Measurements from ENCODE around the gene MLX. TPM values are rescaled to one million over a fixed set of nuclear protein-coding genes. Genes with fewer than 3 reads are reported as not detected.
"Not testable (repeated sequence)": the region's sequence is repeated elsewhere in the genome, so short reads cannot be mapped to it uniquely, and the experiment has no call there.

Gene MLX
- total RNA-seq, 1 donor from 2014 or later: 62.5 TPM

DNA sequence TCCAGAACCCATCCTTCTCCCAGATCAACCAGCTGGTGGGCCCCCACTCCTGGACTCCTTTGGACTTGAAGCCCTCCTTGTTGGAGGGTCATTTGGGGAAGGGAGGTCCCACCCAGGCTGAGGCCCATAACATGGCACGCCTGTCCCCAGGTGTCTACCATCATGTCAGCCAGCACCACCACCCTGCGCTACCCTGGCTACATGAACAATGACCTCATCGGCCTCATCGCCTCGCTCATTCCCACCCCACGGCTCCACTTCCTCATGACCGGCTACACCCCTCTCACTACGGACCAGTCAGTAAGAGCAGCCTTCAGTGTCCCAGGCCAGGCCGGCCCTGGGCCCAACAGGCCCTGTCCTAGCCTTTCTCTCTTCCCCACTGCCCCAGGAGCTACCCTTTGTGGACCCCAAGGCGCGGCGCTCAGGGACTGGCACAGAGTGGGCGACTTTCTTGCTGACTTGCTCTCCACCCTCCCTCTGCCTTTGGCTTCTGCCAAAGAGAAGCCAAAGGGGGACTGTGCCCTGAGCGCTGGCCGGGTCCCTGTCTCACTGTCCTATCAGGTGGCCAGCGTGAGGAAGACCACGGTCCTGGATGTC is 46.9 kb downstream of the MLX start:
- Mint-ChIP-seq H3K27ac (ENCODE audit: unreplicated experiment) (no peak overlapping the region), H3K36me3 (ENCODE audit: unreplicated experiment) (peaks cover 5% of the 10 kb centered on the region), H3K27me3 (ENCODE audit: unreplicated experiment) (peaks cover 3% of the 10 kb centered on the region), H3K4me3 (ENCODE audit: unreplicated experiment) (no peak overlapping the region), H3K4me1 (ENCODE audit: low read depth, unreplicated experiment) (peaks cover 4% of the 10 kb centered on the region), H3K9me3 (ENCODE audit: unreplicated experiment) (peaks cover 2% of the 10 kb centered on the region)
- no peak for DNase-seq
- TF ChIP-seq, protein P1, sequence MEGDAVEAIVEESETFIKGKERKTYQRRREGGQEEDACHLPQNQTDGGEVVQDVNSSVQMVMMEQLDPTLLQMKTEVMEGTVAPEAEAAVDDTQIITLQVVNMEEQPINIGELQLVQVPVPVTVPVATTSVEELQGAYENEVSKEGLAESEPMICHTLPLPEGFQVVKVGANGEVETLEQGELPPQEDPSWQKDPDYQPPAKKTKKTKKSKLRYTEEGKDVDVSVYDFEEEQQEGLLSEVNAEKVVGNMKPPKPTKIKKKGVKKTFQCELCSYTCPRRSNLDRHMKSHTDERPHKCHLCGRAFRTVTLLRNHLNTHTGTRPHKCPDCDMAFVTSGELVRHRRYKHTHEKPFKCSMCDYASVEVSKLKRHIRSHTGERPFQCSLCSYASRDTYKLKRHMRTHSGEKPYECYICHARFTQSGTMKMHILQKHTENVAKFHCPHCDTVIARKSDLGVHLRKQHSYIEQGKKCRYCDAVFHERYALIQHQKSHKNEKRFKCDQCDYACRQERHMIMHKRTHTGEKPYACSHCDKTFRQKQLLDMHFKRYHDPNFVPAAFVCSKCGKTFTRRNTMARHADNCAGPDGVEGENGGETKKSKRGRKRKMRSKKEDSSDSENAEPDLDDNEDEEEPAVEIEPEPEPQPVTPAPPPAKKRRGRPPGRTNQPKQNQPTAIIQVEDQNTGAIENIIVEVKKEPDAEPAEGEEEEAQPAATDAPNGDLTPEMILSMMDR (IDR thresholded peaks at IDR 0.05; ENCODE audit: partially characterized antibody, unreplicated experiment): no peak

DNA sequence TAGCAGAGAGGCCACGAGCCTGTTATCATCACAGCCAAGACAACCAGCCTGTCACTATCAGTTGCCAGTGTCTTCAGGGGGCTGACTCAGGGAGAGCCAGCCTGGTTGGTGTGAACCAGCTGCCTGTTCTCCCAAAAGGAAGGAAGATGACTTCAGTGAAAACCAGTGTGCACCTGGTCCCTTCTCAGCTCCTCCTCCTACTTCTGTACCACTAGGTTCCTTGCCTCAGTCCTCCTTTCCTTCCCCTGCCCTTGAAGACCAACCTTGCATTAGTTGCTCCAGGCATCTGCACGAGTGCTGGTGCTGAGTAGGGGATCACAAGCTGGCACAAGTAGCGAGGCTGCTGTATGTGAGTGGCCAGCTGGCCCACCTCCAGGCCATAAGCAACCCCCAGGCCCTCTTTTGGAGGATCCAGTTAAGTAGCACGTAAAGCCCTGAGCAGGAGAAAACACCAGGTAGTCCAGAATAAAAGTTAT is 51.1 kb downstream of the MLX start:
- Mint-ChIP-seq H3K4me3 (ENCODE audit: unreplicated experiment) (no peak overlapping the region), H3K27ac (ENCODE audit: unreplicated experiment) (peak overlapping the region; percentile 52), H3K4me1 (ENCODE audit: low read depth, unreplicated experiment) (peaks cover 4% of the 10 kb centered on the region), H3K9me3 (ENCODE audit: unreplicated experiment) (no peaks in the 10 kb centered on the region), H3K27me3 (ENCODE audit: unreplicated experiment) (peaks cover 3% of the 10 kb centered on the region), H3K36me3 (ENCODE audit: unreplicated experiment) (peaks cover 5% of the 10 kb centered on the region)
- TF ChIP-seq, protein P1 (IDR thresholded peaks at IDR 0.05; ENCODE audit: partially characterized antibody, unreplicated experiment): no peak
- no peak for DNase-seq

DNA sequence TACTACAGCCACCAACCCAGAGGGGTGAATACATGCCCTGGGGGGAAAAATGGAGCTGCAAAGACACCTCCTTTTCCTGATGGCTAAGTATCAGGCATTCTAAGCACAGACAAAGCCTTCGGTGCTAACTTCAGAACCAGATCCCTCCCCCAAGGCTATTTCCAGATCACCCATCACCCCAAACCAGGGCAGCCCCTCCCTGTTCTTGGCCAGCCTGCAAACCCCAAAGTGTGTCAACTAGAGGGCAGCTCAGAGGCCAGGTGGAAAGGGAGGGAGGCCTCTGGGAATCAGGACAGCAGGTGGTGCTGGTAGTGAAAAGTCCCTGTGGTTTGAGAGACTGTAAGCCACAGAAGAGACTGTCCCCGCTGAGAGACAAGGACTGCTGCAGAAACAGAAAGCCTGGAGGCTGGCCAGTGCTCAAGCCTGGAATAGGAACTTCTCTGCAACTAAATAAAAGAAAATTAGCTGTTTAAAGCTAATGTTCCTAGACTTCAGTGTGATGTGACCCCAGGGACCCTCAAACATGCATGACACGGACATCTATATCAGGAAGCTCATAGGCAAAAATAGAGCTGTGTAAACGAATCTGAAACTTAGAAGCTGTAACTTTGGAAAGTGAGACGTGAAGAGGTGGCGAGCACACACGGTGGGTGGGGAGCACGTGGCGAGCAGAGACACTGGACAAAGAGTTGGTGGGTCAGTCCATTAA is 51.7 kb downstream of the MLX start:
- Mint-ChIP-seq H3K36me3 (ENCODE audit: unreplicated experiment) (peaks cover 3% of the 10 kb centered on the region), H3K27ac (ENCODE audit: unreplicated experiment) (no peak overlapping the region), H3K4me3 (ENCODE audit: unreplicated experiment) (no peak overlapping the region)

DNA sequence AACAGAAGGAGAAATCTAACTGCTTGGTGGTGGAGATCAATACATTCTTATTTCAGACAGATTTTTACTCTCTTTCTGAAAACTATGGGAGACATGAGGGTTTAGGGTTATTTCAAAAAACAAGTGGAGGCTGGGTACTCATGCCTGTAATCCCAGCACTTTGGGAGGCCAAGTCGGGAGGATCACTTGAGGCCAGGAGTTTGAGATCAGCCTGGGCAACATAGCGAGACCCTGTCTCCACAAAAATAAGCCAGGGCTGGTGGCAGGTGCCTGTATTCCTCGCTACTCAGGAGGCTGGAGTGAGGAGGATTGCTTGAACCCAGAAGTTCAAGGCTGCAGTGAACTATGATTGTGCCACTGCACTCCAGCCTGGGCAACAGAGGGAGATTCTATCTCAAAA is 55.1 kb downstream of the MLX start:
- not testable (repeated sequence) for H3K9me3 Mint-ChIP-seq (ENCODE audit: unreplicated experiment); H3K36me3 Mint-ChIP-seq (ENCODE audit: unreplicated experiment); H3K4me1 Mint-ChIP-seq (ENCODE audit: low read depth, unreplicated experiment); H3K4me3 Mint-ChIP-seq (ENCODE audit: unreplicated experiment); H3K27ac Mint-ChIP-seq (ENCODE audit: unreplicated experiment); DNase-seq; H3K27me3 Mint-ChIP-seq (ENCODE audit: unreplicated experiment)

More for the DNA sequence above, 51.7 kb downstream of the MLX start:
- DNase-seq: no peak
- H3K27me3 Mint-ChIP-seq (ENCODE audit: unreplicated experiment): peaks cover 2% of the 10 kb centered on the region
- TF ChIP-seq, protein P1 (IDR thresholded peaks at IDR 0.05; ENCODE audit: partially characterized antibody, unreplicated experiment): no peak
- H3K9me3 Mint-ChIP-seq (ENCODE audit: unreplicated experiment): no peaks in the 10 kb centered on the region
- peaks cover 4% of the 10 kb centered on the region for H3K4me1 Mint-ChIP-seq (ENCODE audit: low read depth, unreplicated experiment)

Other genes starting within 250 kb of the MLX start
- 68.0 TPM for gene STAT3, start 178.7 kb upstream of the MLX start, total RNA-seq (ENCODE audit: unreplicated experiment)
- 0.32 TPM for gene CAVIN1, start 143.8 kb upstream of the MLX start, total RNA-seq (ENCODE audit: unreplicated experiment)
- gene ATP6V0A1, start 108.2 kb upstream of the MLX start, total RNA-seq (ENCODE audit: unreplicated experiment): 253 TPM
- 42.8 TPM for gene NAGLU, start 30.9 kb upstream of the MLX start, total RNA-seq (ENCODE audit: unreplicated experiment)
- 4.1 TPM for gene HSD17B1, start 14.2 kb upstream of the MLX start, total RNA-seq (ENCODE audit: unreplicated experiment)
- 57.4 TPM for gene COASY, start 5.0 kb upstream of the MLX start, total RNA-seq (ENCODE audit: unreplicated experiment)
- gene PSMC3IP, start 10.6 kb downstream of the MLX start, total RNA-seq (ENCODE audit: unreplicated experiment): 12.0 TPM
- gene RETREG3, start 42.3 kb downstream of the MLX start, total RNA-seq (ENCODE audit: unreplicated experiment): 88.2 TPM
- 74.2 TPM for gene TUBG1, start 42.6 kb downstream of the MLX start, total RNA-seq (ENCODE audit: unreplicated experiment)
- 22.1 TPM for gene TUBG2, start 92.2 kb downstream of the MLX start, total RNA-seq (ENCODE audit: unreplicated experiment)
- 40.6 TPM for gene PLEKHH3, start 109.9 kb downstream of the MLX start, total RNA-seq (ENCODE audit: unreplicated experiment)
- 1.6 TPM for gene CCR10, start 114.7 kb downstream of the MLX start, total RNA-seq (ENCODE audit: unreplicated experiment)
- 44.8 TPM for gene CNTNAP1, start 115.4 kb downstream of the MLX start, total RNA-seq (ENCODE audit: unreplicated experiment)
- gene EZH1, start 177.9 kb downstream of the MLX start, total RNA-seq (ENCODE audit: unreplicated experiment): 32.2 TPM
- 4.6 TPM for gene RAMP2, start 194.1 kb downstream of the MLX start, total RNA-seq (ENCODE audit: unreplicated experiment)
- gene VPS25, start 206.3 kb downstream of the MLX start, total RNA-seq (ENCODE audit: unreplicated experiment): 84.3 TPM
- 2.7 TPM for gene WNK4, start 213.5 kb downstream of the MLX start, total RNA-seq (ENCODE audit: unreplicated experiment)
- gene COA3, start 231.6 kb downstream of the MLX start, total RNA-seq (ENCODE audit: unreplicated experiment): 56.7 TPM
- gene CNTD1, start 231.8 kb downstream of the MLX start, total RNA-seq (ENCODE audit: unreplicated experiment): not detected

Measured in glutamatergic neuron (in vitro differentiated cells).